Muscle layer of colon (tissue), 2 donors: ENCODE measurements around the gene ARPC1A.
"Not testable (repeated sequence)": the region's sequence is repeated elsewhere in the genome, so short reads cannot be mapped to it uniquely, and the experiment has no call there.

Experiments
- H3K27ac ChIP-seq: one replicate; pipeline ENCODE4 v1.7.0; 2013; ENCODE audit warnings: low read depth, mild to moderate bottlenecking, low read length, moderate library complexity
- H3K27me3 ChIP-seq, 2 donors: one replicate each; pipeline ENCODE4 v1.7.0; 2013; ENCODE audit warnings: low read length in 2 of 2, mild to moderate bottlenecking in 2 of 2; ENCODE audit not compliant: insufficient read depth in 2 of 2, control insufficient read depth in 1 of 2
- H3K36me3 ChIP-seq: one replicate; pipeline ENCODE4 v1.7.0; 2013; ENCODE audit warnings: mild to moderate bottlenecking, low read length; ENCODE audit not compliant: insufficient read depth
- H3K4me1 ChIP-seq: one replicate; pipeline ENCODE4 v1.7.0; 2013; ENCODE audit warnings: mild to moderate bottlenecking, low read length; ENCODE audit not compliant: insufficient read depth
- H3K4me3 ChIP-seq, 2 donors: one replicate each; pipeline ENCODE4 v1.7.0; 2013; ENCODE audit warnings: low read length in 2 of 2, low read depth in 1 of 2, mild to moderate bottlenecking in 1 of 2, moderate library complexity in 1 of 2
- H3K9ac ChIP-seq: one replicate; pipeline ENCODE4 v1.7.0; 2013; ENCODE audit warnings: low read length
- H3K9me3 ChIP-seq: one replicate; pipeline ENCODE4 v1.7.0; 2013; ENCODE audit warnings: mild to moderate bottlenecking, low read length
- donor health status: abdominal sarcoma.
- donor health status: Adenocarcinoma of cecum.

The ARPC1A gene

GRCh38 chr7:99301496-99301895 lies 24.2 kb upstream of the ARPC1A start:
- no peak overlapping the region for H3K4me3 ChIP-seq
- no peak overlapping the region for H3K9ac ChIP-seq
- no peak overlapping the region for H3K27ac ChIP-seq
- H3K4me1 ChIP-seq: no peaks in the 10 kb centered on the region
- H3K27me3 ChIP-seq: no peaks in the 10 kb centered on the region
- no peaks in the 10 kb centered on the region for H3K9me3 ChIP-seq
- H3K36me3 ChIP-seq: no peaks in the 10 kb centered on the region

DNA sequence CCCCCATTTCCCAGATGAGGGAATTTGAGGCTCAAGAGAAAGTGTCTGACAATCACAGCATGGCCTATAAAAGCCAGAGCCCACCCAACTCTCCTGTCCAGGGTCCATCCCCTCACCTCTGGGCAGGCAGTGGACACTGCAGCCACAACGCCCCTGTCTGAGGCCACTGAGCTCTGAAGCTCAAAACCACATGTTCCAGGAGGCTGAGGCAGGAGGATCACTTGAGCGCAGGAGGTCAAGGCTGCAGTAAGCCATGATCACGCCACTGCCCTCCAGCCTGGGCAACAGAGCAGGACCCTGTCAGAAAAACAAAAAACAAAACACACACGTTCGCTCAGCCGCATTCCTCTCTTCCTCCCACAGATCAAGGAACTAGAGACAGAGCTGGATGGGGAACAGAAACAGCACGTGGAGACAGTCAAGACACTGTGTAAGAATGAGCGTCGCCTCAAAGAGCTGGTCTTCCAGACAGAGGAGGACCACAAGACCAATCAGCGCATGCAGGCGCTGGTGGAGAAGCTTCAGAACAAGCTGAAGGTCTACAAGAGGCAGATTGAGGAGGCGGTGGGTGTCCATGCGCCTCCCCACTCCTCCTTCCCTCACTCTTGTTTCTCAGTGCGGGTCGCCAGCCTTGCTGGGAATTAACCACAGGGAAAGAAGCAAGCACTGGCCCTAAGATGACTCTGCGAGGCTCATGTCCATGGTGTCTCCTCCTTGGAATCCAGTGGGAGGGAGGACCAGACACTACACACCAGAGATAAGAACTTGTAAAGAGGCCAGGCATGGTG lies 20.0 kb upstream of the ARPC1A start:
- Histone ChIP-seq H3K9ac (no peak overlapping the region), H3K36me3 (no peaks in the 10 kb centered on the region), H3K4me1 (no peaks in the 10 kb centered on the region), H3K27me3 (no peaks in the 10 kb centered on the region), H3K9me3 (no peaks in the 10 kb centered on the region), H3K27ac (no peak overlapping the region), H3K4me3 (no peak overlapping the region)

- no peaks in the 10 kb centered on the region for H3K36me3 ChIP-seq
- H3K4me3 ChIP-seq: no peak overlapping the region
- no peaks in the 10 kb centered on the region for H3K27me3 ChIP-seq
- H3K27ac ChIP-seq: no peak overlapping the region
- H3K9ac ChIP-seq: no peak overlapping the region
- H3K4me1 ChIP-seq: no peaks in the 10 kb centered on the region
- H3K9me3 ChIP-seq: no peaks in the 10 kb centered on the region
Measured at GRCh38 chr7:99308461-99309074, 17.1 kb upstream of the ARPC1A start.

- no peak overlapping the region for H3K4me3 ChIP-seq
- no peaks in the 10 kb centered on the region for H3K36me3 ChIP-seq
- no peaks in the 10 kb centered on the region for H3K9me3 ChIP-seq
- H3K9ac ChIP-seq: no peak overlapping the region
- no peaks in the 10 kb centered on the region for H3K27me3 ChIP-seq
- no peak overlapping the region for H3K27ac ChIP-seq
- H3K4me1 ChIP-seq: no peaks in the 10 kb centered on the region
Measured at GRCh38 chr7:99309111-99309510, 16.6 kb upstream of the ARPC1A start.

GRCh38 chr7:99310004-99310403 lies 15.7 kb upstream of the ARPC1A start:
- H3K27me3 ChIP-seq: no peaks in the 10 kb centered on the region
- H3K4me1 ChIP-seq: no peaks in the 10 kb centered on the region
- H3K27ac ChIP-seq: no peak overlapping the region
- no peak overlapping the region for H3K4me3 ChIP-seq
- H3K9ac ChIP-seq: no peak overlapping the region
- no peaks in the 10 kb centered on the region for H3K9me3 ChIP-seq
- no peaks in the 10 kb centered on the region for H3K36me3 ChIP-seq

- Histone ChIP-seq H3K9ac (no peak overlapping the region), H3K4me1 (no peaks in the 10 kb centered on the region), H3K27ac (no peak overlapping the region), H3K36me3 (no peaks in the 10 kb centered on the region), H3K4me3 (no peak overlapping the region), H3K9me3 (no peaks in the 10 kb centered on the region), H3K27me3 (no peaks in the 10 kb centered on the region)
Measured at GRCh38 chr7:99311702-99312101, 14.0 kb upstream of the ARPC1A start.

GRCh38 chr7:99312316-99313203 lies 13.1 kb upstream of the ARPC1A start:
- H3K4me3 ChIP-seq: no peak overlapping the region
- H3K27me3 ChIP-seq: no peaks in the 10 kb centered on the region
- no peaks in the 10 kb centered on the region for H3K4me1 ChIP-seq
- no peaks in the 10 kb centered on the region for H3K9me3 ChIP-seq
- H3K36me3 ChIP-seq: no peaks in the 10 kb centered on the region
- H3K9ac ChIP-seq: no peak overlapping the region
- no peak overlapping the region for H3K27ac ChIP-seq

DNA sequence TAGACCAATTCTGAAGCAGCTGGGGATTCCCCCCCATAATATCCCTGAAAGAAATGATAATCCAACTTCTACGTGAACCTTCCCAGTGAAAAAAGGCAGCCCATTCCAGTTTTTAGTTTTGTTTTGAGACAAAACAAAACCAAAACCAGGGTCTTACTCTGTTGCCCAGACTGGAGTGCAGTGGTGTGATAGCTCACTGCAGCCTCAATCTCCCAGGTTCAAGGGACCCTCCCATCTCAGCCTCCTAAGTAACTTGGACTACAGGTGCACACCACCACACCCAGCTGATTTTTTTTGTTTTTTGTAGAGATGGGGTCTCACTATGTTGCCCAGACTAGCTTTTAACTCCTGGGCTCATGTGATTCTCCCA lies 12.5 kb upstream of the ARPC1A start:
- Histone ChIP-seq H3K4me1 (no peaks in the 10 kb centered on the region), H3K4me3 (no peak overlapping the region), H3K9me3 (no peaks in the 10 kb centered on the region), H3K27me3 (no peaks in the 10 kb centered on the region), H3K9ac (no peak overlapping the region), H3K36me3 (no peaks in the 10 kb centered on the region), H3K27ac (no peak overlapping the region)

- no peak overlapping the region for H3K27ac ChIP-seq
- H3K9ac ChIP-seq: no peak overlapping the region
Measured at GRCh38 chr7:99314504-99314903, 11.2 kb upstream of the ARPC1A start.

DNA sequence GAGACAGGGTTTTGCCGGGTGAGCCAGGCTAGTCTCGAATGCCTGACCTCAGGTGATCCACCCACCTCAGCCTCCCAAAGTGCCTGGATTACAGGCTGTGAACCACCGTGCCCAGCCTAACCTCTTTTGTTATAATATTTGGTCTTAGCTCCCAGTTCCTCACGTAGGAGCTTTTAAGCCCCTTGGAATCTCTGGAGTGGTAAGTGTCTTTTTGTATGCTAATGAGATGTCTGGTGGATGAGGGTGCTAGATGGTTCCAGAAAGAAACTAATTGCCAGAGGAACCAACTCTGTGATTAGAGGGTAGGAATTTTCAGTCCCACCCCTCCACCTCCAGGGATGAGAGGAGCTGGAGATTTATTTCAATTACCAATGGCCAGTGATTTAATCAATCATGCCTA lies 5.3 kb upstream of the ARPC1A start:
- Histone ChIP-seq H3K4me3 (no peak overlapping the region), H3K36me3 (no peaks in the 10 kb centered on the region), H3K4me1 (peaks cover 7% of the 10 kb centered on the region), H3K27ac (no peak overlapping the region), H3K27me3 (no peaks in the 10 kb centered on the region), H3K9me3 (no peaks in the 10 kb centered on the region), H3K9ac (no peak overlapping the region)

More at GRCh38 chr7:99314504-99314903, 11.2 kb upstream of the ARPC1A start:
- Histone ChIP-seq H3K9me3 (no peaks in the 10 kb centered on the region), H3K4me1 (no peaks in the 10 kb centered on the region), H3K36me3 (no peaks in the 10 kb centered on the region), H3K27me3 (no peaks in the 10 kb centered on the region), H3K4me3 (no peak overlapping the region)

GRCh38 chr7:99322659-99323058 lies 3.0 kb upstream of the ARPC1A start:
- peaks cover 18% of the 10 kb centered on the region for H3K4me1 ChIP-seq
- H3K36me3 ChIP-seq, H3K27ac ChIP-seq, H3K4me3 ChIP-seq, H3K9ac ChIP-seq, H3K27me3 ChIP-seq, H3K9me3 ChIP-seq: not testable (repeated sequence)
